HepG2 (cell line): ENCODE results near the gene ACER3. TPM values are rescaled to one million over a fixed set of nuclear protein-coding genes. Genes with fewer than 3 reads are reported as not detected.

Experiments used
- ATAC-seq: fragments of 200-7000 bp; cut with Tn5 transposase; 3 replicates; pipeline ENCODE4 v1.9.1; 2020; ENCODE audit warnings: mild to moderate bottlenecking, moderate library complexity
- BruUV-seq: library from RNA; stranded (reverse); fragments of 400-500 nt; replicated peaks from 2 replicates; lab custom pipeline; 2021; lab: Mats Ljungman, UMichigan
- CTCF ChIA-PET: fragments of 300-600 bp; formaldehyde crosslinking; extraction: SDS; loops from one replicate; lab custom pipeline; 2021; ENCODE audit warnings: low total read pairs, inconsistent platforms, low intra/inter-chr PET ratio; lab: Yijun Ruan, JAX
- POLR2A ChIA-PET: fragments of 350-600 bp; sonication (Branson Sonifier 250); formaldehyde crosslinking; loops from one replicate; lab custom pipeline; 2020; ENCODE audit warnings: antibody characterized with exemption, inconsistent platforms; lab: Yijun Ruan, JAX
- DNase-seq: peaks from one replicate; pipeline ENCODE4 v3.0.0-alpha.2; 2015; ENCODE audit warnings: low spot score
- FAIRE-seq: peaks from 3 replicates; lab custom pipeline; 2011; peaks lifted over from hg19 to GRCh38; lab: Jason Lieb, UNC
- H2AFZ ChIP-seq: one replicate; pipeline ENCODE4 v1.6.1; 2011; ENCODE audit warnings: low read length, inconsistent platforms
- H3K27ac ChIP-seq: fragments of 300-600 bp; 3 replicates; pipeline ENCODE4 v1.8.0; 2011; ENCODE audit warnings: mixed run types, mild to moderate bottlenecking, mixed read lengths, low read length, inconsistent platforms; ENCODE audit not compliant: insufficient read depth; ENCODE audit errors: extremely low read length
- H3K27me3 ChIP-seq, 2 experiments: fragments of 200-600 bp in 1 of 2; 2 replicates in 1 of 2; 3 replicates in 1 of 2; pipeline versions ENCODE4 v1.6.0 to v1.8.0; 2011; ENCODE audit warnings: low read length in 2 of 2, mild to moderate bottlenecking in 2 of 2, moderate library complexity in 2 of 2, inconsistent platforms in 1 of 2; ENCODE audit not compliant: insufficient read depth in 2 of 2, control insufficient read depth in 1 of 2
- H3K36me3 ChIP-seq, 2 experiments: fragments of 200-600 bp in 1 of 2; replicated peaks in 1 of 2; 2 replicates in 1 of 2; 3 replicates in 1 of 2; pipeline versions ENCODE4 v1.5.1 to v1.8.0; 2011; ENCODE audit warnings: low read length in 2 of 2, inconsistent platforms in 1 of 2; ENCODE audit not compliant: insufficient read depth in 2 of 2, control insufficient read depth in 1 of 2
- H3K4me1 ChIP-seq: 2 replicates; pipeline ENCODE4 v1.5.1; 2012; ENCODE audit warnings: low read length, inconsistent platforms; ENCODE audit not compliant: insufficient read depth
- H3K4me2 ChIP-seq: 2 replicates; pipeline ENCODE4 v1.6.0; 2011; ENCODE audit warnings: low read depth, low read length, inconsistent platforms
- H3K4me3 ChIP-seq, 3 experiments: fragments of 200-600 bp in 1 of 3; sonication (generic), shearing (Covaris generic) in 1 of 3; replicated peaks in 1 of 3; 2 replicates each; pipeline ENCODE4 v1.5.1; 2011 to 2016; ENCODE audit warnings: low read length in 3 of 3, inconsistent platforms in 2 of 3, low read depth in 2 of 3, mild to moderate bottlenecking in 2 of 3, control low read depth in 1 of 3, mixed read lengths in 1 of 3; ENCODE audit not compliant: insufficient read depth in 1 of 3
- H3K79me2 ChIP-seq: one replicate; pipeline ENCODE4 v1.6.1; 2011; ENCODE audit warnings: low read length, inconsistent platforms; ENCODE audit not compliant: insufficient read depth
- H3K9ac ChIP-seq: 2 replicates; pipeline ENCODE4 v1.6.0; 2011; ENCODE audit warnings: mild to moderate bottlenecking, low read depth, low read length, inconsistent platforms; ENCODE audit not compliant: insufficient read depth
- H3K9me3 ChIP-seq: 2 replicates; pipeline ENCODE4 v1.5.1; 2012; ENCODE audit warnings: mild to moderate bottlenecking, low read length
- H4K20me1 ChIP-seq: 2 replicates; pipeline ENCODE4 v1.6.0; 2011; ENCODE audit warnings: inconsistent platforms, mild to moderate bottlenecking, low read length, moderate library complexity; ENCODE audit not compliant: insufficient read depth
- ATF1 ChIP-seq: IDR thresholded peaks from 2 replicates; pipeline ENCODE4 v1.6.1; 2016; ENCODE audit warnings: mild to moderate bottlenecking, control low read depth
- ATM ChIP-seq: fragments of 450-650 bp; IDR thresholded peaks from 2 replicates; pipeline ENCODE4 v1.7.1; 2017; ENCODE audit warnings: mild to moderate bottlenecking, borderline replicate concordance
- FOSL2 ChIP-seq: sonication (generic); formaldehyde crosslinking; IDR thresholded peaks from 2 replicates; pipeline ENCODE4 v1.4.0; 2020; ENCODE audit warnings: missing genetic modification reagents
- KAT8 ChIP-seq: IDR thresholded peaks from 2 replicates; pipeline ENCODE4 v1.6.1; 2016; ENCODE audit warnings: missing genetic modification reagents, missing compliant biosample characterization
- NFYC ChIP-seq: IDR thresholded peaks from 2 replicates; pipeline ENCODE4 v1.6.1; 2016; ENCODE audit warnings: missing genetic modification reagents, missing compliant biosample characterization
- SSRP1 ChIP-seq: IDR thresholded peaks from 2 replicates; pipeline ENCODE4 v1.6.1; 2016; ENCODE audit warnings: control low read depth
- U2AF2 ChIP-seq: fragments of 200-400 bp; formaldehyde crosslinking; IDR thresholded peaks from 2 replicates; pipeline ENCODE4 v1.6.1; 2017; ENCODE audit warnings: low read depth, mild to moderate bottlenecking, low read length
- ZFY ChIP-seq: sonication (generic); formaldehyde crosslinking; IDR thresholded peaks from 2 replicates; pipeline ENCODE4 v1.4.0; 2020; ENCODE audit warnings: missing genetic modification reagents
- ZNF329 ChIP-seq: sonication (generic); formaldehyde crosslinking; IDR thresholded peaks from 2 replicates; pipeline ENCODE4 v1.9.0; 2021; ENCODE audit warnings: low read depth, mild to moderate bottlenecking, missing genetic modification reagents
- ZNF510 ChIP-seq: sonication (generic); formaldehyde crosslinking; IDR thresholded peaks from 2 replicates; pipeline ENCODE4 v1.4.0; 2020; ENCODE audit warnings: low read depth, mild to moderate bottlenecking, missing genetic modification reagents
- ZNF703 ChIP-seq: sonication (generic); formaldehyde crosslinking; IDR thresholded peaks from 2 replicates; pipeline ENCODE4 v1.5.1; 2020; ENCODE audit warnings: missing genetic modification reagents, mild to moderate bottlenecking, moderate library complexity, borderline replicate concordance
- ZNF773 ChIP-seq: sonication (generic); formaldehyde crosslinking; IDR thresholded peaks from 2 replicates; pipeline ENCODE4 v1.4.0; 2020; ENCODE audit warnings: missing genetic modification reagents, borderline replicate concordance
- WGBS: methylation state at CpG from one replicate; pipeline ENCODE4 v1.1.6; 2017; ENCODE audit warnings: low lambda C conversion rate; 5-methylcytosine and 5-hydroxymethylcytosine counted together
- in situ Hi-C: cut with HindIII; loops from 2 replicates; pipeline ENCODE4 v1.10.0; 2017; ENCODE audit warnings: low pct_unique_long_range_greater_than_20kb; ENCODE audit not compliant: extremely low pct_ligation_motif_present
- intact Hi-C: fragments of 100-400 bp; cut with micrococcal nuclease; formaldehyde crosslinking; loops from one replicate; pipeline ENCODE4 v1.10.0; 2022; ENCODE audit not compliant: unreplicated experiment
- polyA plus RNA-seq, 8 experiments: library from polyadenylated mRNA; depleted of rRNA in 3 of 8; stranded (reverse) in 7 of 8; unstranded in 1 of 8; fragments of >200 nt; fragmentation: Illumina TruSeq in 4 of 8; extraction: Trizol in 4 of 8; gene quantifications; 2 replicates each; pipeline versions ENCODE4 v1.2.1 to v1.2.3, GENCODE V29; 2011 to 2016; ENCODE audit warnings: low read depth in 4 of 8, missing spikeins in 1 of 8, mixed read lengths in 1 of 8; ENCODE audit not compliant: insufficient read depth in 1 of 8
- total RNA-seq, 5 experiments: library from RNA; depleted of rRNA; stranded (reverse); fragments of >200 nt; fragmentation: Illumina TruSeq; extraction: Trizol; gene quantifications; 2 replicates each; pipeline ENCODE4 v1.2.3, GENCODE V29; 2016; ENCODE audit warnings: low read depth in 1 of 5
- TF ChIP-seq, protein P1 (sequence below): sonication (generic); formaldehyde crosslinking; IDR thresholded peaks from 2 replicates; pipeline ENCODE4 v1.4.0; 2020; ENCODE audit warnings: mild to moderate bottlenecking, missing genetic modification reagents
- TF ChIP-seq, protein P2 (sequence below): sonication (generic); formaldehyde crosslinking; IDR thresholded peaks from 2 replicates; pipeline ENCODE4 v1.4.0; 2020; ENCODE audit warnings: missing genetic modification reagents
- TF ChIP-seq, protein P3 (sequence below): sonication (generic); formaldehyde crosslinking; IDR thresholded peaks from 2 replicates; pipeline ENCODE4 v1.5.0; 2020; ENCODE audit warnings: missing genetic modification reagents
- TF ChIP-seq, protein P4 (sequence below): sonication (generic); formaldehyde crosslinking; IDR thresholded peaks from 2 replicates; pipeline ENCODE4 v1.9.0; 2021; ENCODE audit warnings: missing genetic modification reagents, mild to moderate bottlenecking, borderline replicate concordance
- TF ChIP-seq, protein P5 (sequence below): sonication (generic); formaldehyde crosslinking; IDR thresholded peaks from 2 replicates; pipeline ENCODE4 v1.4.0; 2020; ENCODE audit warnings: mild to moderate bottlenecking, missing genetic modification reagents

ACER3 gene
- total and polyA plus RNA-seq, 2 of the 13 experiments (the other 11 are each of a cell fraction or from before 2014, with no cell fraction given) = 6.0 to 9.8 TPM

DNA sequence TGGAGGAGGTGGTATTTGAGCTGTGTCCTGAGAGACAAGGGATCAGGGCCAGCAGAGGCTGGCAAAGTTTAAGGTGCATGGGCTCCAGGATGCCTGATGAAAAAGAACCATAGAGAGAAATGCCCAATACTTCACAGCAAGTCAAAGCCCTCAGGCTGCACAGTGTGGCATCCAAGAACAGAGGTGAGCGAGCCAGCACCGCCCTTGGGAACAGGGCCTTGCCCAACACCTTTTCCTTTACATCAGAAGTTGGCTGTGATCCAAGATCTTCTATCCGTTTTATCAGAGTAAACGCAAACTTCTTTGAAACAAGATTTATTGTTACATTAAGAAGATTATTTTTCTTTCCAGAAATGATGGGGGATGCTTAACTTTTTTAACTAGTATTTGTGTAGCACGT is 174.9 kb downstream of the ACER3 start (continued):
- TF ChIP-seq ZNF510 = no peak
- no peak for TF ChIP-seq KAT8 (CRISPR knock-in tag)
- no peak for TF ChIP-seq NFYC (CRISPR knock-in tag)
- TF ChIP-seq, protein P1, sequence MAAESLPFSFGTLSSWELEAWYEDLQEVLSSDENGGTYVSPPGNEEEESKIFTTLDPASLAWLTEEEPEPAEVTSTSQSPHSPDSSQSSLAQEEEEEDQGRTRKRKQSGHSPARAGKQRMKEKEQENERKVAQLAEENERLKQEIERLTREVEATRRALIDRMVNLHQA (CRISPR knock-in tag) = no peak
- TF ChIP-seq, protein P2, sequence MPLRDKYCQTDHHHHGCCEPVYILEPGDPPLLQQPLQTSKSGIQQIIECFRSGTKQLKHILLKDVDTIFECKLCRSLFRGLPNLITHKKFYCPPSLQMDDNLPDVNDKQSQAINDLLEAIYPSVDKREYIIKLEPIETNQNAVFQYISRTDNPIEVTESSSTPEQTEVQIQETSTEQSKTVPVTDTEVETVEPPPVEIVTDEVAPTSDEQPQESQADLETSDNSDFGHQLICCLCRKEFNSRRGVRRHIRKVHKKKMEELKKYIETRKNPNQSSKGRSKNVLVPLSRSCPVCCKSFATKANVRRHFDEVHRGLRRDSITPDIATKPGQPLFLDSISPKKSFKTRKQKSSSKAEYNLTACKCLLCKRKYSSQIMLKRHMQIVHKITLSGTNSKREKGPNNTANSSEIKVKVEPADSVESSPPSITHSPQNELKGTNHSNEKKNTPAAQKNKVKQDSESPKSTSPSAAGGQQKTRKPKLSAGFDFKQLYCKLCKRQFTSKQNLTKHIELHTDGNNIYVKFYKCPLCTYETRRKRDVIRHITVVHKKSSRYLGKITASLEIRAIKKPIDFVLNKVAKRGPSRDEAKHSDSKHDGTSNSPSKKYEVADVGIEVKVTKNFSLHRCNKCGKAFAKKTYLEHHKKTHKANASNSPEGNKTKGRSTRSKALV (CRISPR knock-in tag) = no peak
- no peak for TF ChIP-seq ZNF703 (CRISPR knock-in tag)
- TF ChIP-seq SSRP1 (CRISPR knock-in tag) = no peak
- TF ChIP-seq, protein P3, sequence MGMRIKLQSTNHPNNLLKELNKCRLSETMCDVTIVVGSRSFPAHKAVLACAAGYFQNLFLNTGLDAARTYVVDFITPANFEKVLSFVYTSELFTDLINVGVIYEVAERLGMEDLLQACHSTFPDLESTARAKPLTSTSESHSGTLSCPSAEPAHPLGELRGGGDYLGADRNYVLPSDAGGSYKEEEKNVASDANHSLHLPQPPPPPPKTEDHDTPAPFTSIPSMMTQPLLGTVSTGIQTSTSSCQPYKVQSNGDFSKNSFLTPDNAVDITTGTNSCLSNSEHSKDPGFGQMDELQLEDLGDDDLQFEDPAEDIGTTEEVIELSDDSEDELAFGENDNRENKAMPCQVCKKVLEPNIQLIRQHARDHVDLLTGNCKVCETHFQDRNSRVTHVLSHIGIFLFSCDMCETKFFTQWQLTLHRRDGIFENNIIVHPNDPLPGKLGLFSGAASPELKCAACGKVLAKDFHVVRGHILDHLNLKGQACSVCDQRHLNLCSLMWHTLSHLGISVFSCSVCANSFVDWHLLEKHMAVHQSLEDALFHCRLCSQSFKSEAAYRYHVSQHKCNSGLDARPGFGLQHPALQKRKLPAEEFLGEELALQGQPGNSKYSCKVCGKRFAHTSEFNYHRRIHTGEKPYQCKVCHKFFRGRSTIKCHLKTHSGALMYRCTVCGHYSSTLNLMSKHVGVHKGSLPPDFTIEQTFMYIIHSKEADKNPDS (CRISPR knock-in tag) = no peak

DNA sequence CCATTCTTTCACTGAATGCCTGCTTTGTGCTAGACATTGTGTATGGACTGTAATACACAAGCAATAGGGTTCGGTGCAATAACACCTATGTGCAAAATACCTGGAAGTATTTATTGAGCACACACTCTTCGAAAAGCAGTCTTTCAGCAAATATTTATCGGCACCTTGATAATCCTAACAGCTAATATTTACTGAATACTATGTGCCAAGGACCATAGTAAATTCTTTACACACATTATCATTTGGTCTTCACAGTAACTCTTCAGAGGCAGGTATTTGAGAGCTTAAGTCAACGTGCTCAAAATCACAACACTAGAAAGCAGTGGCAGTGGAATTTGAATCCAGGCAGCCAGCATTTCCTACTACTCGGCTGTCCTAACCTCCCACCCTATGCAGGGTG is 175.7 kb downstream of the ACER3 start:
- no TSS peak for BruUV-seq
- no peaks in the 10 kb centered on the region for H4K20me1 ChIP-seq
- no peaks in the 10 kb centered on the region for H3K36me3 ChIP-seq
- intact Hi-C loops (no loop called here), in situ Hi-C loops (loop anchor here (25.0 kb wide), 1 partner anchor 124 kb away; no protein-coding TSS in a partner anchor)
- H3K9ac ChIP-seq = no peak overlapping the region
- ATAC-seq = peak; percentile 70
- DNase-seq = peak; percentile 80
- H2AFZ ChIP-seq = no peak overlapping the region
- no peak overlapping the region for H3K27ac ChIP-seq
- H3K79me2 ChIP-seq = no peaks in the 10 kb centered on the region
- H3K9me3 ChIP-seq = no peaks in the 10 kb centered on the region
- no peak overlapping the region for H3K4me2 ChIP-seq
- H3K4me3 ChIP-seq = no peak overlapping the region
- WGBS = 4% methylated on average over 5 of the region's 5 CpGs
- H3K27me3 ChIP-seq = peaks cover 6 to 57% of the 10 kb centered on the region in 2 experiments
- POLR2A ChIA-PET = no interaction called here
- H3K4me1 ChIP-seq = peaks cover 19% of the 10 kb centered on the region
- CTCF ChIA-PET = no interaction called here
- FAIRE-seq = peak; percentile 37
- TF ChIP-seq, protein P4, sequence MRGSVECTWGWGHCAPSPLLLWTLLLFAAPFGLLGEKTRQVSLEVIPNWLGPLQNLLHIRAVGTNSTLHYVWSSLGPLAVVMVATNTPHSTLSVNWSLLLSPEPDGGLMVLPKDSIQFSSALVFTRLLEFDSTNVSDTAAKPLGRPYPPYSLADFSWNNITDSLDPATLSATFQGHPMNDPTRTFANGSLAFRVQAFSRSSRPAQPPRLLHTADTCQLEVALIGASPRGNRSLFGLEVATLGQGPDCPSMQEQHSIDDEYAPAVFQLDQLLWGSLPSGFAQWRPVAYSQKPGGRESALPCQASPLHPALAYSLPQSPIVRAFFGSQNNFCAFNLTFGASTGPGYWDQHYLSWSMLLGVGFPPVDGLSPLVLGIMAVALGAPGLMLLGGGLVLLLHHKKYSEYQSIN (CRISPR knock-in tag) = no peak
- TF ChIP-seq, protein P5, sequence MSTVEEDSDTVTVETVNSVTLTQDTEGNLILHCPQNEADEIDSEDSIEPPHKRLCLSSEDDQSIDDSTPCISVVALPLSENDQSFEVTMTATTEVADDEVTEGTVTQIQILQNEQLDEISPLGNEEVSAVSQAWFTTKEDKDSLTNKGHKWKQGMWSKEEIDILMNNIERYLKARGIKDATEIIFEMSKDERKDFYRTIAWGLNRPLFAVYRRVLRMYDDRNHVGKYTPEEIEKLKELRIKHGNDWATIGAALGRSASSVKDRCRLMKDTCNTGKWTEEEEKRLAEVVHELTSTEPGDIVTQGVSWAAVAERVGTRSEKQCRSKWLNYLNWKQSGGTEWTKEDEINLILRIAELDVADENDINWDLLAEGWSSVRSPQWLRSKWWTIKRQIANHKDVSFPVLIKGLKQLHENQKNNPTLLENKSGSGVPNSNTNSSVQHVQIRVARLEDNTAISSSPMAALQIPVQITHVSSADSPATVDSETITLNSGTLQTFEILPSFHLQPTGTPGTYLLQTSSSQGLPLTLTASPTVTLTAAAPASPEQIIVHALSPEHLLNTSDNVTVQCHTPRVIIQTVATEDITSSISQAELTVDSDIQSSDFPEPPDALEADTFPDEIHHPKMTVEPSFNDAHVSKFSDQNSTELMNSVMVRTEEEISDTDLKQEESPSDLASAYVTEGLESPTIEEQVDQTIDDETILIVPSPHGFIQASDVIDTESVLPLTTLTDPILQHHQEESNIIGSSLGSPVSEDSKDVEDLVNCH = no peak
- TF ChIP-seq ATF1 (CRISPR knock-in tag) = no peak
- no peak for TF ChIP-seq ZNF329 (CRISPR knock-in tag)
- no peak for TF ChIP-seq ZFY (CRISPR knock-in tag)
- TF ChIP-seq ZNF773 (CRISPR knock-in tag) = no peak
- TF ChIP-seq FOSL2 = 0 out of 2 replicates have a peak, but pooled peaks have one; percentile 11
- TF ChIP-seq U2AF2 = no peak
- no peak for TF ChIP-seq ATM
